Stimulated activated CD8-positive, alpha-beta memory T cell treated with anti-CD3 and anti-CD28 coated beads, Interleukin-7, amount 100 ng/mL, for 48 hours (primary cell): ENCODE results near the gene RPS6KB2.
A peak's percentile ranks its signal among the peaks of the same experiment; 100 is the strongest.
"Not testable (repeated sequence)": the region's sequence is repeated elsewhere in the genome, so short reads cannot be mapped to it uniquely, and the experiment has no call there.

Experiments used
- DNase-seq, 2 donors: peaks; one replicate each; pipeline ENCODE4 v3.0.0-alpha.2; 2020; ENCODE audit warnings: low read depth in 1 of 2; ENCODE audit errors: extremely low read depth in 1 of 2

Gene RPS6KB2

DNA sequence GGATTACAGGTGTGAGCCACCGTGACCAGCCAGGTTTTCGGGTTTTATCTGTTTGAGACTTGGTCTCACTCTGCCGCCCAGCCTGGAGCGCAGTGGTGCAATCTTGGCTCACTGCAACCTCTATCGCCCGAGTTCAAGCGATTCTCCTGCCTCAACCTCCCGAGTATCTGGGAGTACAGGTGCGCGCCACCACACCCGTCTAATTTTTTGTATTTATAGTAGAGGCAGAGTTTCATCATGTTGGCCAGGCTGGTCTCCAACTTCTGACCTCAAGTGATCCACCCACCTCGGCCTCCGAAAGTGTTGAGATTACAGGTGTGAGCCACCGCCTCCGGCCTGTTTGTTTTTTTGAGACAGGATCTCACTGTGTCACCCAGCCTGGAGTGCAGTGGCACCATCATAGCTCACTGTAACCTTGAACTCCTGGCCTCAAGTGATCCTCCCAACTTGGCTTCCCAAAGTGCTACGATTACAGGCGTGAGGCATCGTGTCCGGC, 882 bp upstream of the RPS6KB2 start:
- DNase-seq, result not testable (repeated sequence)

DNA sequence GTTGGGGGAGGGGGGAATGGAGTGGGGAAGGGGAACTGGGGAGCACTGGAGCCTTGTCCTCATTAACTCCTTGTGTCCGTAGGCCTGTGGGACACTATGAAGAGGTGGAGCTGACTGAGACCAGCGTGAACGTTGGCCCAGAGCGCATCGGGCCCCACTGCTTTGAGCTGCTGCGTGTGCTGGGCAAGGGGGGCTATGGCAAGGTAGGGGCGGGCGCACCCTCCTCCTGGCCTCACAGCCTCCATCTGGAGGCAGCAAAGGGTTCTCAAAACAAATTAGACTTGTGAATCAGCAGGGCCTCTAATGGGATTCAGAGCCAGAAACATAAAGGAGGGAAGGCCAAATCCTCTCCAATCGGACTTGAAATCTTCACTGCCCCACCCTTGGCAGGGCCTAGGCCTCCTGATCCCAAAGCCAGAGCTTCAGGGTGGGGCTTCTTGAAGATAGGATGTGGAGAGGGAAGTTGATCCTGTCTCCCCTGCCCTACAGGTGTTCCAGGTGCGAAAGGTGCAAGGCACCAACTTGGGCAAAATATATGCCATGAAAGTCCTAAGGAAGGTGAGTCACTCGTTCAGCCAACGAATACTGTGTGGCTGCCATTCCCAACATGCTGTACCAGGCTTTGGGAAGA, 859 bp downstream of the RPS6KB2 start:
- DNase-seq, result no peak

DNA sequence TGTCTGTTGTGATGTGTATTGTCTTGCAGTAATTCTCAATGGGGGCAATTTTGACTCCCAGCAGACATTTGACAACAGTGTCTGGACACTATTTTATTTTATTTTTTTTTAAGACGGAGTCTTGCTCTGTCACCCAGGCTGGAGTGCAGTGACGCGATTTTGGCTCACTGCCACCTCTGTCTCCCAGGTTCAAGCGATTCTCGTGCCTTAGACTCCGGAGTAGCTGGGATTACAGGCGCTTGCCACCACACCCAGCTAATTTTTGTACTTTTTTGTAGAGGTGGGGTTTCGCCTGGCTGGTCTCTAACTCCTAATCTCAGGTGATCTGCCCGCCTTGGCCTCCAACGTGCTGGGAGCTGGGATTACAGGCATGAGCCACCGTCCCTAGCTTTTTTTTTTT, 1.4 kb downstream of the RPS6KB2 start:
- DNase-seq, result no peak

DNA sequence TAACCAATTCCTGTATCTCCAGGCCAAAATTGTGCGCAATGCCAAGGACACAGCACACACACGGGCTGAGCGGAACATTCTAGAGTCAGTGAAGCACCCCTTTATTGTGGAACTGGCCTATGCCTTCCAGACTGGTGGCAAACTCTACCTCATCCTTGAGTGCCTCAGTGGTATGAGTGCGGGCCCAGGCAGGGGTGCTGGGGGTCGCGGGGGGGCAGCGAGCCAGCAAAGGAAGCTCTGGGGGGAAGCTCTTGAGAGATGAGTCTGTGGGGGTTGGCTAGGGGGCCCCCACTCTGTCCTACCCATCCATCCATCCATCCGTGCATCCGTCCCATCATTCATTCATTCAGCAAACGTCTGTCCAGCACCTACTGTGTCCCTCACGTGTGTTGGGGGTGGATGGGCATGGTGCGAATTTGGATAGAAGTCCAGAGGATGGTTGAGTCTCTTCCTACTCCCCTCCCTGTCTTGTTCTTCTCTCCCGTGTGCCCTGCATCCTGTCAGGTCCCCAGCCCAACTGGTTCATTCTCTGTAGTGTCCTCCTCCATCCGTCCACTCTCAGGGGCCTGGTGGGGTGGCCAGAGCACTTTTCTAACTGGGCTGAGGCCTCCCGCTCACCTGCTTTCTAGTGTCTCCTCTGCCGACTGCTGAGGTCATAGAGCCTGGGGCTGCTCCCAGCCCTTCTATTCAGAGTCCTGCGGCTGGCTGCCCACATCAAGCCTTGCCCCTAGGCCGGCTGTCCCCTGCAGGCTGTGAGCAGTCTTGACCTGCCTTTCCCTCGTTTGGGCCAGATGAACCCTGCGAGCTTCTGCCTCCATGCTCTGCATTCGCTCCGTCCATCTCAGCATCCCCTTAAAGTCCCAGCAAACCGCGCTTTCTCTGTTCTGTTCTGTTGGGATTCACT, 3.3 kb downstream of the RPS6KB2 start:
- DNase-seq, result no peak

DNA sequence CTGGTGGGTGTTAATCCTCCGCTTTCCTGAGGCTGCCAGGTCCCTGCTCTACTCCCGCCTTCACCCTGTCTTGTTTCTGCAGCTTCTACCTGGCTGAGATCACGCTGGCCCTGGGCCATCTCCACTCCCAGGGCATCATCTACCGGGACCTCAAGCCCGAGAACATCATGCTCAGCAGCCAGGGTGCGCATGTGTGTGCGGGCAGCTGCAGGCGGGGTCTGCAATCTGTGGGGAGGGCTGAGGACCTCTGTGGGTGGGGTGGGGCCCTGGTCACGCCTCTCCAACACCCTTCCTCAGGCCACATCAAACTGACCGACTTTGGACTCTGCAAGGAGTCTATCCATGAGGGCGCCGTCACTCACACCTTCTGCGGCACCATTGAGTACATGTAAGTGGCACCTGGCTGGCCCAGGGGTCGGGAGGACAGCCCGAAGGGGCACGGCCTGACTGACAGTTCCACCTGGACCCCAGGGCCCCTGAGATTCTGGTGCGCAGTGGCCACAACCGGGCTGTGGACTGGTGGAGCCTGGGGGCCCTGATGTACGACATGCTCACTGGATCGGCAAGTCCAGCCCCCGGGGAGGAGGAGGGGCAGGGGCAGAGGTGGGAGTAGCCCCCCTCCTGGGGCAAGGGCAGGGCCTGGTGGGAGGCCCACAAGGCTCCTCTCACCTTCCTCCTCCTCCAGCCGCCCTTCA, 4.5 kb downstream of the RPS6KB2 start:
- no peak for DNase-seq

DNA sequence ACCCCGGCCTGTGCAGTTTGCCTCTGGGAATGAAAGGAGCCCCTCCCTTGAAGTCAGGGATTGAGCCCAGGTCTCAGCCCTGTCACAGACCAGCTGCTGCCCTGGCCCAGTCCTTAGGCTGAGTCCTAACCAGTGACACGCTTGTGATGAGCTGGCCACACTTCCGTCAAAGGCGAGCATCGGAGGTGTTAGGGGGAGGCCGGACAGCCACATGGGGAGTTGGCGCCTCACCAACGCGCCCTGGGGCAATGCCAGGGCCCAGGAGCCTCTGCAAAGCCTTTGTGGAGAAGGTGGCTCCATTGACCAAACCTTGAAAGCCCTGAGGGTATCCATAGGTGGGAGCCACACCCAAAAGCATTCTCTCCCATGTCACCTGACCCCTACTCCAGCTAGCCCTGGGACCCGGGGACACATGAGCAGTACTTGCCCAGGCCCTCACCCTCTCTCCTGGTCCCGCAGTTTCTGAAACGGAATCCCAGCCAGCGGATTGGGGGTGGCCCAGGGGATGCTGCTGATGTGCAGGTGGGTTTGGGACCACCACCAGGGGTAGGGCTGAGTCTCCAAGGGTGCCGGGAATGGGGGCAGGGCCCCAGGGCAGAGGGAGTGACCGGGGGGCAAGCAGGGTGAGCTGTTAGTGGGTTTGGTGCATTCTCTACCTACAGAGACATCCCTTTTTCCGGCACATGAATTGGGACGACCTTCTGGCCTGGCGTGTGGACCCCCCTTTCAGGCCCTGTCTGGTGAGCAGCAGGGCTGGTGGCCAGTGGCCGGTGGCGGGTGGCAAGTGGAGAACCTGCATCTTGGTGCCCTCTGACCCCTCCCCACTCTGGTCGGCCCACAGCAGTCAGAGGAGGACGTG, 5.5 kb downstream of the RPS6KB2 start:
- DNase-seq, result no peak

DNA sequence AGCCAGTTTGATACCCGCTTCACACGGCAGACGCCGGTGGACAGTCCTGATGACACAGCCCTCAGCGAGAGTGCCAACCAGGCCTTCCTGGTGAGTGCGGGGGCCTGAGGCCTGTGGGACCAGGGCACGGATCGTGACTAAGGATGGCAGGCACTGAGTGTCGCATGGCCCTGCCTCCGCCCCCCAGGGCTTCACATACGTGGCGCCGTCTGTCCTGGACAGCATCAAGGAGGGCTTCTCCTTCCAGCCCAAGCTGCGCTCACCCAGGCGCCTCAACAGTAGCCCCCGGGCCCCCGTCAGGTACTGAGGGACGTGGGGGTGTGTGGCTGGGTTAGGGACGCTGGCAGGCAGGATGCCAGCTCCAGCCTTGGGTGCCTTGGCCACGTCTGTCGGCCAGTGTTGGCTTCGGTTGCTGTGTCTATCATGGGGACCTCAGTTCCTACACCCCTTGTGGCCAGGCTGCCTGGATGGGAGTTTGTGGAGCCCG, 6.1 kb downstream of the RPS6KB2 start:
- no peak for DNase-seq

DNA sequence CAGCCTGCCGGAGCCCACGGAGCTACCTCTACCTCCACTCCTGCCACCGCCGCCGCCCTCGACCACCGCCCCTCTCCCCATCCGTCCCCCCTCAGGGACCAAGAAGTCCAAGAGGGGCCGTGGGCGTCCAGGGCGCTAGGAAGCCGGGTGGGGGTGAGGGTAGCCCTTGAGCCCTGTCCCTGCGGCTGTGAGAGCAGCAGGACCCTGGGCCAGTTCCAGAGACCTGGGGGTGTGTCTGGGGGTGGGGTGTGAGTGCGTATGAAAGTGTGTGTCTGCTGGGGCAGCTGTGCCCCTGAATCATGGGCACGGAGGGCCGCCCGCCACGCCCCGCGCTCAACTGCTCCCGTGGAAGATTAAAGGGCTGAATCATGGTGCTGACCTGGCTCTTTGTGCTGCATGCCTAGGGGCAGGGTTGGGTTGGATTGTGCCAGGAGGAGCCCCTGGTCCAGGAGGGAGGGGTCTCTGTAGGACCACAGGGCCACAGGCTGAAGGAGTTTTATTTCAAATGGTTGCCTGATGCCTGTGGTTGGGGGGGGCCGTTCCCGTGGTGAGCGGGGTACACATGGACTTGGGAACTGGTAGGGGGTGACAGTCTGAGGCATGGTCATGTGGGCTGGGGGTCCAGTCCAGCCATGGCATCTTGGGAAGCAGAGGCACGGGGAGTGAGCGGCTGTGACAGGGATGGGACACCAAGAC, 6.9 kb downstream of the RPS6KB2 start:
- no peak for DNase-seq

DNA sequence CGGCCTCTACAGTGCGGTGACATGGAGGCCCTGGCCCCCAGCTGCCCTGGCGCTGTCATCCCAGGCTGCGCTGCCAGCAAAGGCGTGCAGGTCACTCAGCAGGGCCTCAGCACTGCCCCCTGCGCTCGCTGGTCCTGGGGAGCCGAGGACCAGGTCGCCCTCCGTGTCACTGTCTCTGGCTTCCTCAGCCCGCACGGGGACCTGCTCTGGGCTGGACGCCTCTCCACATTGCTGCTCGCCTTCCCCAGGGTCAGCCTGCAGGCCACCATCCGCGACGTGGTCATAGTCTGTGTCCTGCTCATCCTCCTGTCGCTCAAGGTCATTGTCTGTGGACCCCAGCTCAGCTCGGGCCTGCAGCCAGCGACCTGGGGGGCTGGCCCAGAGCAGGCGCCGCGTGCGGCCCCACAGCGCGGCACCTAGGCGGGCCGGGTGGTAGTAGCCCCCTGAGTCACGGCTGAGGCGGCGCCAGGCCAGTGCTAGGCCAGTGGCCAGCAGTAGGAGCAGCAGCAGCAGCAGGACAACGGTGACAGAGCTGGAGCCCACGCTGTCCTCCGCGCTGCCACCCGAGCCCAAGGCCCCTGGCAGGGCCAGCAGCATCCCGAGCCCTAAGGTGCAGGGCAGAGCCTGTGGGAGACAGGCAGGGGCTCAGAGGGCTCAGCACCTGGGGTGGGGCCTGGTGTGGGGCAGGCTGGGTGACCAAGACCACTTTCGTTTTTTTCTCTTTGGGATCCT, 7.6 kb downstream of the RPS6KB2 start:
- DNase-seq, result no peak

DNA sequence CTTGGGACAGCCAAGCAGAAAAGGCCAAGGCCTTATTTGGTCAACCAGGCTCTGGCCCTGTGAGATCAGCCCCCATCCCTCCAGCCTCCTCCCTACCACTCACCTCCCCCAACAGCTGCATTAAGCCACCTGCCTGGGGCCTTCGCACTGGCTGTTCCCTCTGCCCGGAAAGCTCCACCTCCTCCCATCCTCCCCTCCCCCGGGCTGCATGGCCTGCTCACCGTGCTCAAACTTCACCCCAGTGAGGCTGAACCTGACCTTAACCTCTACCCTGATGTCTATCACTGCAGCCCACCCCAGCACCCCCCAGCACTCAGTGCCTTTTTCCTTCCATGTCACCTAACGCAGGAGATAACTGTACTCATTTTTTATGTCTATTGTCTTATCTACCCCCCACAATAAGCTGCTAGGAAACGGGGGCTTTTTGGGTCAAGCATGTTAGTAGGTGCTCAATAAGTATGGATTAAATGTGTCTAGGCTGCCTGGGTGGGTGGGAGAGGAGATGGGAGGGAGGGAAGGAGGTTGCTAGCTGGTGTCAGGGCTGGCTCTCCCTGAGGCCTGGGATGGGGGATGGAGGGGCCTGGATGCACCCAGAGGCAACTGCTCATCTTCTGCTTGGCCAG, 8.3 kb downstream of the RPS6KB2 start:
- DNase-seq, result peak in 1 of 2 donors; percentile 75

DNA sequence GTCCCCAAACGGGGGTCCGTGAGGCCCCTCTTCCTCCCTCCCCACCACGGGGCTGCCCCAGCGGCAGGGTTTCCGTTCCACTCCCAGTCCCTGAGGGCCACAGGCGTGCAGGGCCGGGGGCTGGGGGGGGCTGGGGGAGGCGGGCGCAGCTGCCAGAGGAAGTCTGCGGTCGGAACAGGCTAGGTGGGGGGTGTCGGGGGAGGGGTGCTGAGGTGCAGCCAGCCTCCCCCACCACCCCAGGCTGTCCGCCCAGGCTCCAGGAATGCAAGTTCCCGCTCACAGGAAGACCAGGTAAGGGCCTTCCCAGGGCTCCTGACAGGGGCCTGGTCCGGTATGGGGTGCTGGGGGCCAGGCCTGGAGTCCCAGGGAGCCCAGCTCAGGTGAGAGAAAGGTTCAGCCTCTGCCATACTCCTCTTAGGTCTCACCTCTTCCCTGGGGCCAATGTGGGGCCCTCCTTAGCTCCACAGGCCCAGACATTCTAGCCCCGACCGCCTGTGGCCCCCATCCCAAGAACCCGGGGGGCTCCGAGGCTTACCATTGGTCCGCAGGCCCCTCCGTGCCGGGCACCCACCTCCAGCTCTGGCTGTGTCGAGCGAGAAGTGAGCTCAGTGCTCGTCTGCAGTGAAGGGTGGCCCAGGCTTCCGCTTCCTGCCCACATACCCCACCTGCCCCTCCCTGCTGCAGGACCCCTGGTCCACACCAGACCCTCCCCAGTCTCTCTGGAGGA, 9.0 kb downstream of the RPS6KB2 start, which contains the start of gene PTPRCAP:
PTPRCAP (minus strand) TSS at position 601 of the 727 bp plus-strand sequence; CDS start at position 538, 63 bp downstream.
- no peak for DNase-seq

DNA sequence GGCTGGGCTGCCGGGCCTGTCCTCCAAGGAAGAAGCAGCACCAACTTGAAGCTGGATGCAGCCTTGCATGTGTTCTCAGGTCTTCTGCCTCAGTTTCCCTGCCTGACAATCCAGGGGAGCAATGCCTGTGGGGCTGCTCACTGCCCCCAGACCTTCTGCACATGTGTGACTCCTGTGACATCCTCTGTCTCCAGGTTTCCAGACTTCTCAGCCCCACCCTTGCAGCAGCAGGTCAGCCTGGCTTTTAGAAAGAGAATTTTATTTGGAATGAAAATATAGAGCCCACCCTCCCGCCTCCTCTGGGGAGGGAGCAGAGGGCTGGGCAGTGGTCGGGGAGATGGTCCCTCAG, 9.5 kb downstream of the RPS6KB2 start:
- DNase-seq, result no peak

DNA sequence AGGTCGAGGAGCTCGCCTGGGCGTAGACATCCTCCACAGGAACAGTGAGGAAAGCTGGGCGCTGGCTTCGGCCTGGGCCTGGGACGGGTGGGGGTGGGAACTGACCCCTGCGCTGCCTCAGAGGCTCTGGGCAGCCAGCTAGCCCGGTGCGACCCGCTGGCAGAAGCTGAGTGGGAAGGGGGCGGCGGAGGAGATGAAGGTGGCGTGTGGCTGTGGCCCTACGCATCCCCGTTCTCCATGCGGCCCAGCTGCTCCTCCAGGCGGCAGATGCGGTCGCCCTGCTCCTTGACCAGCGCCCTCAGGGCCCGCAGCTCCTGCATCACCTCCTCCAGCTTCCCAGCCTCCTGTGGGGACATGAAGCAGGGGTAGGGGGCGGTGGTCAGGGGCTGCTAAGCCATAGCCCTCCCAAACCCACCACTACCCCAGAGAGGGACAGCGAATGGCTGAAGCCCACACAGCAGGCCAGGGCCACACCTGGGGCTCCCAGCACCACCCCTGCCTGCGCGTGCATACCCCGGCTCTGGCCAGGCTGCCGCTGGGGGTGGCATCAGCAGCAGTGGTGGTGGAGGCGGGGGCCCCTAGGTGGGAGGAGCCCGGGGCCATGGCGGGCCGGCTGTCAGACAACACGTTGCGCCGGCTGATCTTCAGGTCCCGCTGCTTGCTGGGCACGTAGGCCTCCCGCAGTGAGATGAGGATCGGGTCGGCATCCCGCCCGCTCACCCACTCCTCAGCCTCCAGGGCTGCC, 10.0 kb downstream of the RPS6KB2 start:
- DNase-seq, result peak in 1 of 2 donors; percentile 83

DNA sequence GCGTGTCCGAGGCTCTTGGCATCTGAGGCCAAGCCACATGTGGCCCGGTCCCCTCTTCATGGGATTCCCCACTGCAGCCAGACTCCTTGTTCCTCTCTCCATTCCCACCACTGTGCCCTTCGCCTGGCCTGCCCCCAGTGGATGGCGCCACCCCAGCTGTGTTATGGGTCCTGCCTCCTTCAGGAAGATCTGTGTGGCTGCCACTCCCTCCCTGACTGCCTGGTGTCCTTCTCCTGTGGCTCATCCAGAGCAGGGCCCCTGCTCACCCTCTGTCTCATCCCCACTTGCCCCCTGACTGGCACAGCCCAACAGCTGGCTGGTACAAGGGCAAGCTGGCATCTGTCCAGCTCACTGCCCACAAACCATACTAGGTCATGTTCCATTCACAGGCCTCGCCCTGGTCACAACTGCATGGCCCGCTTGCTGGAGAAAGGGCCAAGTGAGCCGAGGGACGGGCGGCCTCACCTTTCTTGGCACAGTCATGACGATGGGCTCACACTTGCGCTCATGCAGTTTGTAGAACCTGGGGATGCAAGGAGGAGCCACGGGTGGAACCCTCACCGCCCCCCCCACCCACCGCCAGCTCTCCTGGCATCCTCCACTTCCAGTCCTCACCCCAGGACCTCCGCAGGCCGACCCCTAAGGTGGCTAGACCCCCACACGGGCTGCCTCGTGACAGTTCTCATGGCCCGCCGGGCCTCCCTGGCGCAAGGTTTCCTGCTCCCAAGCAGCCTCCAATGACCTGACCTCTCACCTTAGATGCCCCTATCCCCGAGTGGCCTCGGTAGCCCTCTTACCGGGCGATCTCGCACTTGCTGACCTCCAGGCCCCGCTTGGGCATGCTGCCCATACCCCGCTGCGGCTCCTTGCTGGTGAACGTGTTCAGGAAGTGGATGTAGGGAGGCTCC, 11.3 kb downstream of the RPS6KB2 start:
- no peak for DNase-seq

DNA sequence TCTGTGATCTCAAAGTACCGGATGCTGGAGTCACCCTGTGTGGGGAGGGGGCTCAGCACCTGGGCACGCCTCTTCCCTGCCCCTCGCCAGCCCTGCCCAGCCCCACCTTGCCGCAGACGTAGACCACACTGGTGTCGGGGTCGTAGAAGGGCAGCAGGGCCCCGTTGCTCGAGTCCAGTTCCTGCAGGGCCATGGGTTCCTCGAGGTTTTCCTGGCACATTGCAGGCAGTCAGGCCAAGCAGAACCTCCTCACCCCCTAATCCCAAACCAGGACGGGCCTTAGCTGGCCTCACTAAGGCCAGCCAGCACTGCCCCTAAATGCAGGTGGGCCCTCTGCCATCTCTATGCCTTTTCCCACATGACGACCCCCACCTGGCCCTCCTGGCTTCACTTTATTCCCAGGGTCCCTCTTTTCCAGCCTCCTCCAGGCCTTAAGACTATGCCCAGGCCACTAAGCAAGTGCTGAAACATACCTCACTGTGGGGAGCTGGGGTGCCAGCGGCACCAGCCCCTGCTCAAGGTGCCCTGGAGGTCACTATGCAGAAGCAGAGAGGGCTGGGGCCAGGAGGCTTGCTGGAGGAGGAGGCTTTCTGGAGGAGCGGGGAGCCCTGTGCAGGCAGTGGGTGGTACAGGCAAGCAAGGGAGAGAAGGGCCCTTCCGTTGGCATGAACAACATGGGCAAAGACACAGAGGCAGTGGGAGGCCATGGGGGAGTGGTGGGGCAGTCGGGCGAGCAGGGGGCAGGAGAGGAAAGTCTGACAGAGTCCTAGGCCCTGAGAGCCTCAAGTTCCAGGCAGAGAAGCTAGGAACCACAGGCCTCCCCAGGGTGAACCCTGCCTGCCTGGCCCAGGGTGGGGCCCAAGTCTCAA, 12.2 kb downstream of the RPS6KB2 start:
- no peak for DNase-seq
